Lower lobe of right lung (tissue), 2 donors: ENCODE measurements around the gene LIMD2. TPM values are rescaled to one million over a fixed set of nuclear protein-coding genes. Genes with fewer than 3 reads are reported as not detected.

Experiments
- ATAC-seq, 2 donors: fragments of 200-7000 bp; cut with Tn5 transposase; one replicate each; pipeline ENCODE4 v1.9.1; 2020 to 2022; ENCODE audit warnings: mild to moderate bottlenecking in 2 of 2, moderate library complexity in 2 of 2
- DNase-seq: peaks from one replicate; pipeline ENCODE4 v3.0.0-alpha.2; 2020
- H3K27ac ChIP-seq: fragments of 200-600 bp; one replicate; pipeline ENCODE4 v1.8.0; 2022
- H3K27me3 ChIP-seq: fragments of 200-600 bp; one replicate; pipeline ENCODE4 v1.8.0; 2022; ENCODE audit warnings: low read depth
- H3K36me3 ChIP-seq: fragments of 200-600 bp; one replicate; pipeline ENCODE4 v1.8.0; 2022; ENCODE audit warnings: mild to moderate bottlenecking
- H3K4me1 ChIP-seq: fragments of 200-600 bp; one replicate; pipeline ENCODE4 v1.8.0; 2022
- H3K4me3 ChIP-seq: fragments of 200-600 bp; one replicate; pipeline ENCODE4 v1.8.0; 2022; ENCODE audit warnings: mild to moderate bottlenecking
- H3K9me3 ChIP-seq: fragments of 200-600 bp; one replicate; pipeline ENCODE4 v1.8.0; 2022
- intact Hi-C: fragments of 100-400 bp; cut with DNase I; formaldehyde crosslinking; loops from one replicate; pipeline ENCODE4 v1.11.0; 2022
- total RNA-seq: library from RNA; stranded (reverse); fragmentation: NEBNext Ultra II Directional; extraction: Animal tissue kit (Norgen Biotek cat#: 25700); gene quantifications from one replicate; pipeline ENCODE4 v1.2.1, GENCODE V29; 2021
- TF ChIP-seq, protein P1 (sequence below): fragments of 200-600 bp; IDR thresholded peaks from one replicate; pipeline ENCODE4 v1.8.0; 2022; ENCODE audit warnings: antibody characterized with exemption, mild to moderate bottlenecking
- donor health status: DM: no; HTN: yes; CAD: no; lungs with severe emphysema.

LIMD2 gene
- total RNA-seq, 1 donor from 2014 or later = 25.9 TPM

DNA sequence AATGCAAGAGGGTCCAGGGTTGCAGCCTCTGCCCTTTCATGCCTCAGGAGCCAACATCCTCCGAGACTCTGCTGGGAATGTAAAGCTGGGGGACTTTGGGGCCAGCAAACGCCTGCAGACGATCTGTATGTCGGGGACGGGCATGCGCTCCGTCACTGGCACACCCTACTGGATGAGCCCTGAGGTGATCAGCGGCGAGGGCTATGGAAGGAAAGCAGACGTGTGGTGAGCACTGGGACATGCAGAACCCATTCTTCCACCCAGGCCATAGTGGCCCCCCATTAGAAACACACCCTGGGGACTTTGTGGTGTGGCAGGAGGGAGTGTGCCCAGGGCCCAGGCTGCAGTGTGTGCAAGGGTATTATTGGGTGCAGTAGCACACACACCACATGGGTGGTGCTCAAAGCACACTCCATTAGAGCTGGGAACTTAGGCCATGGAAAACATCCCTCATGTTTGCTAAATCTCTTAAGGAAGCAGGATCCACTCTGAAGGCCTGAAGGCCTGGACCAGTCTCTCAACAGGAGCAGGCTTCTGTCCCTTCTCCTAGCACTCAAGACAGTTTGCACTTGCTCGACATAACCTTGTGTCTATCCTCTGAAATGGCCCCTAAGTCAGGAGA lies 7.6 kb downstream of the LIMD2 start:
- TF ChIP-seq, protein P1, sequence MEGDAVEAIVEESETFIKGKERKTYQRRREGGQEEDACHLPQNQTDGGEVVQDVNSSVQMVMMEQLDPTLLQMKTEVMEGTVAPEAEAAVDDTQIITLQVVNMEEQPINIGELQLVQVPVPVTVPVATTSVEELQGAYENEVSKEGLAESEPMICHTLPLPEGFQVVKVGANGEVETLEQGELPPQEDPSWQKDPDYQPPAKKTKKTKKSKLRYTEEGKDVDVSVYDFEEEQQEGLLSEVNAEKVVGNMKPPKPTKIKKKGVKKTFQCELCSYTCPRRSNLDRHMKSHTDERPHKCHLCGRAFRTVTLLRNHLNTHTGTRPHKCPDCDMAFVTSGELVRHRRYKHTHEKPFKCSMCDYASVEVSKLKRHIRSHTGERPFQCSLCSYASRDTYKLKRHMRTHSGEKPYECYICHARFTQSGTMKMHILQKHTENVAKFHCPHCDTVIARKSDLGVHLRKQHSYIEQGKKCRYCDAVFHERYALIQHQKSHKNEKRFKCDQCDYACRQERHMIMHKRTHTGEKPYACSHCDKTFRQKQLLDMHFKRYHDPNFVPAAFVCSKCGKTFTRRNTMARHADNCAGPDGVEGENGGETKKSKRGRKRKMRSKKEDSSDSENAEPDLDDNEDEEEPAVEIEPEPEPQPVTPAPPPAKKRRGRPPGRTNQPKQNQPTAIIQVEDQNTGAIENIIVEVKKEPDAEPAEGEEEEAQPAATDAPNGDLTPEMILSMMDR = no peak
- Histone ChIP-seq H3K36me3 (peaks cover 83% of the 10 kb centered on the region), H3K27me3 (no peaks in the 10 kb centered on the region), H3K9me3 (no peaks in the 10 kb centered on the region), H3K4me3 (no peak overlapping the region), H3K4me1 (peaks cover 11% of the 10 kb centered on the region), H3K27ac (no peak overlapping the region)
- intact Hi-C loops = no loop called here
- DNase-seq (no peak), ATAC-seq (no peak)

DNA sequence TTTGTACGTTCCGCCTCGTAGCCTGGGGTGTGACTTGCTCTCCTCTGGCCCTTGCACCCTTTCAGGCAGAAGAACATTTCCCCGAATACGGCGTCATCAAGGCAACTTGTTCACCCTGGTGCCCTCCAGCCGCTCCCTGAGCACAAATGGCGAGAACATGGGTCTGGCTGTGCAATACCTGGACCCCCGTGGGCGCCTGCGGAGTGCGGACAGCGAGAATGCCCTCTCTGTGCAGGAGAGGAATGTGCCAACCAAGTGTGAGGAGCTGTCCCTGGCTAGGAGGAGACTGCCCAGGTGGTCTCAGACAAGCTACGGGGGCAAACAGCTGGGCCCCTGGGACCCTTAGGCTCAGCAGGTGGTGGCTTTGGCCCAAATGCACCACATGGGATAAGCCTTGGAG lies 10.4 kb downstream of the LIMD2 start:
- peaks cover 96% of the 10 kb centered on the region for H3K36me3 ChIP-seq
- peaks cover 6% of the 10 kb centered on the region for H3K4me1 ChIP-seq
- H3K27ac ChIP-seq = no peak overlapping the region
- ATAC-seq (no peak), DNase-seq (no peak)
- H3K4me3 ChIP-seq = no peak overlapping the region
- no peaks in the 10 kb centered on the region for H3K27me3 ChIP-seq
- intact Hi-C loops = no loop called here
- H3K9me3 ChIP-seq = no peaks in the 10 kb centered on the region
- TF ChIP-seq, protein P1 = no peak

DNA sequence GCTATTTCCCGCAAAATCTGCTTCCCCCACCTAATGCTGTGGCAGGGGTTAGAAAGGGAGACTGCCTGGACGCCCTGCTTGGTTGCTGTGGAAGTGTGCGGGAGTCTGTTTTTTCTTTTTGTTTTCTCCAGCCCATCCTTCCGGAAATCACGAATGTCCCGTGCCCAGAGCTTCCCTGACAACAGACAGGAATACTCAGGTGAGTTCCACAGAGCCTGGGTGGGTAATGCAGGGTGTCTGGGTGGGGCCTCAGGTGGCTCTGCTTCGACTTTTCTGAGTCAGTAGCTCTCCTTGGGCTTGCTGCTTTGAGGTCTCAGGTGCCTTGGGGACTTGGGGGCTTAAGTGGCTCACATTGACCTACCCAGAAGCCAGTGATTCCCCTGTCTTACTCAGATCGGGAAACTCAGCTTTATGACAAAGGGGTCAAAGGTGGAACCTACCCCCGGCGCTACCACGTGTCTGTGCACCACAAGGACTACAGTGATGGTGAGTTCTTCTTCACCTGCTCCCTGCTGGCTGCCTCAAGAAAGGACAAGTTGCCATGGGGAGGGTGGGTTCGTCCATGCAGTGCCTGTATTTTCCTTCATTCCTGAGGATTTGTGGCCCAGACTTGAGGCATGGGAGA lies 11.4 kb downstream of the LIMD2 start:
- TF ChIP-seq, protein P1 = no peak
- no peak overlapping the region for H3K4me3 ChIP-seq
- H3K27ac ChIP-seq = no peak overlapping the region
- no peaks in the 10 kb centered on the region for H3K27me3 ChIP-seq
- intact Hi-C loops = no loop called here
- no peaks in the 10 kb centered on the region for H3K9me3 ChIP-seq
- H3K4me1 ChIP-seq = peaks cover 11% of the 10 kb centered on the region
- DNase-seq (no peak), ATAC-seq (no peak)
- H3K36me3 ChIP-seq = peaks cover 96% of the 10 kb centered on the region

DNA sequence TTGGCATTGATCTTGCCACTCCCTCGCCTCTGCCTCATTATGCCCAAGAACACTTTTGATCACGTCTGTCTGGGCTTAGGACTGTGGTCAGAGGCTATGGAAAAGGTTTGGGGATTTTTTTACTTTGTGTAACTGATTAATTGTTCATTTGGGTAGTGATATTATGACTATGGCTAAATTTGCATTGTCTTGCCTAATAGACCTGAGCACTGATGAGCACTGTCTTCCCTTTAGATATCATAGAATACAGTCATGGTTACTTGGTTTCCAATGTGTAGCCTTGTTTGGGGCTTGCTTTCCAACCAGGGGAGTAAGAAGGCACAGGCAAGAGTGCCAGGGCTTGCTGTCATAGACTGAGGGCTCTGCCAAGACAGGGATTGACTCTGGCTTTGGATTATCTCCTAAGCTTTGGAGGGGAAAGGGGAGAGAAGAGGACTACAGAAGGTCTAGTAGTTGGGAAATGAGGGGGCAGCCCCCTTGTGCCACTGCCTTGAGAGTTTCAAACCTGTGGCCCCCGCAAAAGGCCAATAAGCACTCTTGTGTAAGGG lies 13.7 kb downstream of the LIMD2 start:
- DNase-seq (no peak), ATAC-seq (no peak)
- Histone ChIP-seq H3K4me3 (no peak overlapping the region), H3K27ac (no peak overlapping the region), H3K4me1 (peaks cover 18% of the 10 kb centered on the region), H3K9me3 (no peaks in the 10 kb centered on the region), H3K36me3 (peaks cover 93% of the 10 kb centered on the region), H3K27me3 (no peaks in the 10 kb centered on the region)
- intact Hi-C loops = no loop called here
- TF ChIP-seq, protein P1 = no peak

DNA sequence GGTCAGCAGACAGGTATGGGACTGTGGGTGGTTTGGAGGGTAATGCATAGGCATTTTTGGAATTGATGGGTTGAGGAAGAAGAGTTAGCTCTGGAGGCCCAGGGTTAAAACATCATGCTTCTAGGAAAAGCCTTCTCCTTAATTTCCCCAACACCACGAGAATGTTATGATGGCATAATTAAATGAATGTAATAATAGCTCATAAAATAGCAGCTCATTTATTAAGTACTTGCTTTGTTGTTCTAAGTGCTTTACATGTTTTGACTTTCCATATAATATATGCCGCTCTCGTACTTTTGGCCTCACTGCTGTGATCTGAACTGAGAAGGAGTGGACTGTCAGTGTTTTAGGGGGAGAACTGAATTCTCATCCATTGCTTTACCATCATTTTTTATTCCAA lies 14.3 kb downstream of the LIMD2 start:
- no peak overlapping the region for H3K4me3 ChIP-seq
- DNase-seq = no peak
- no peak overlapping the region for H3K27ac ChIP-seq
- H3K9me3 ChIP-seq = no peaks in the 10 kb centered on the region
- peaks cover 22% of the 10 kb centered on the region for H3K4me1 ChIP-seq
- no peak for ATAC-seq
- TF ChIP-seq, protein P1 = no peak
- intact Hi-C loops = no loop called here
- peaks cover 87% of the 10 kb centered on the region for H3K36me3 ChIP-seq
- H3K27me3 ChIP-seq = no peaks in the 10 kb centered on the region
